Stimulated activated effector memory CD8-positive, alpha-beta T cell treated with anti-CD3 and anti-CD28 coated beads, Interleukin-12 subunit alpha, Interleukin-12 subunit beta, amount 100 ng/mL, for 72 hours (primary cell): ENCODE data around the gene CD53.
"Not testable (repeated sequence)": the region's sequence is repeated elsewhere in the genome, so short reads cannot be mapped to it uniquely, and the experiment has no call there.

Experiments
- ATAC-seq: fragments of 150-1000 bp; cut with Tn5 transposase; 2 replicates; pipeline ENCODE4 v1.10.0; 2021
- DNase-seq, 2 donors: peaks; one replicate each; pipeline ENCODE4 v3.0.0; 2021 to 2022; ENCODE audit warnings: low spot score in 2 of 2
- H3K27ac Mint-ChIP-seq: one replicate; pipeline ENCODE4 v1.8.0; 2022; ENCODE audit warnings: mild to moderate bottlenecking, mixed read lengths
- H3K36me3 Mint-ChIP-seq: one replicate; pipeline ENCODE4 v1.8.0; 2022; ENCODE audit warnings: mild to moderate bottlenecking, mixed read lengths
- H3K4me1 Mint-ChIP-seq: one replicate; pipeline ENCODE4 v1.8.0; 2022; ENCODE audit warnings: mixed read lengths
- H3K4me3 Mint-ChIP-seq: one replicate; pipeline ENCODE4 v1.8.0; 2022; ENCODE audit warnings: mild to moderate bottlenecking, mixed read lengths
- H3K9me3 Mint-ChIP-seq: one replicate; pipeline ENCODE4 v1.8.0; 2022; ENCODE audit warnings: mixed read lengths

The CD53 gene

DNA sequence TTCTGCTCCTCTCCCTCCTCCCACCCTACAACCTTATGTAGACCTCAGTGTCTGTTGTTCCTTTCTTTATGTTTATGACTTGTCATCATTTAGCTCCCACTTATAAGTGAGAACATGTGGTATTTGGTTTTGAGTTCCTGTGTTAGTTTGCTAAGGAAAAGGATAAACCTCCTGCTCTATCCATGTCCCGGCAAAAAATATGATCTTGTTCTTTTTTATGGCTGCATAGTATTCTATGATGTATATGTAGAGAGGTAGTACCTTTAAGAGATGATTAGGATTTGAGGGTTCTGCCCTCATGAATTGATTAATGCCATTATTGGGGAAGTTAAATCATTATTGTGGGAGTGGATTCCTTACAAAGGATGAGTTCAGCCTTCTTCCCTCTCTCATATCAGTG, 49.0 kb downstream of the CD53 start:
- Mint-ChIP-seq H3K36me3 (no peaks in the 10 kb centered on the region), H3K4me3 (no peak overlapping the region), H3K9me3 (no peaks in the 10 kb centered on the region), H3K4me1 (peaks cover 2% of the 10 kb centered on the region), H3K27ac (no peak overlapping the region)
- ATAC-seq (no peak), DNase-seq (no peak)

DNA sequence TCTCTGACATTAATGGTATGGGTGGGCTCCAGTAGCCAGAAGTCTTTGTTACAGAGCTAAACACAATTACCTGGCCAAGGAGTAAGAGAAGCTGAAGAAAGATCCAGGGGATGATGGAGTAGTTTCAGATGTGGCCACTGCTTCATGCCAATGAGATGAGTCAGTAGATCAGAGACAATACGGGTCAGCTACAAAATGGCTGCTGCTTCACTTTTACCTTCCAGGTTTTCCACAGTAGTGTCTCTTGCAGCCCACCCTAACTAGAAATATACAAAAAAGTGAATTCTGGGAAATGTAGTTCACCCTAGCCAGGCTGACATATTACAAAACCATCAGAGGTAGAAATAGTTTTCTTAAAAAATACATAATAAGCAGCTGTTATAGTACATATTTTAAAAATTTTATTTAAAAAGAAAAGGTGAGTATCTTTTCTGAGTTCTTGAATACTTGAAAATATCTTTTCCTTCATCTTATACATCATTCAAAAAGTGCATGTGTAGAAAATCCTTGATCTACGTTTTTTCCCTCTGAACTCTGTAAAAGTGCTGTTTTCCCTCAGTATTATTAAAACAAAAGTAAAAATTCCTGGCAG, 54.6 kb downstream of the CD53 start:
- H3K27ac Mint-ChIP-seq: no peak overlapping the region
- H3K36me3 Mint-ChIP-seq: no peaks in the 10 kb centered on the region
- H3K4me3 Mint-ChIP-seq: no peak overlapping the region
- ATAC-seq: no peak
- H3K4me1 Mint-ChIP-seq: no peaks in the 10 kb centered on the region
- no peak for DNase-seq
- peaks cover 3% of the 10 kb centered on the region for H3K9me3 Mint-ChIP-seq

DNA sequence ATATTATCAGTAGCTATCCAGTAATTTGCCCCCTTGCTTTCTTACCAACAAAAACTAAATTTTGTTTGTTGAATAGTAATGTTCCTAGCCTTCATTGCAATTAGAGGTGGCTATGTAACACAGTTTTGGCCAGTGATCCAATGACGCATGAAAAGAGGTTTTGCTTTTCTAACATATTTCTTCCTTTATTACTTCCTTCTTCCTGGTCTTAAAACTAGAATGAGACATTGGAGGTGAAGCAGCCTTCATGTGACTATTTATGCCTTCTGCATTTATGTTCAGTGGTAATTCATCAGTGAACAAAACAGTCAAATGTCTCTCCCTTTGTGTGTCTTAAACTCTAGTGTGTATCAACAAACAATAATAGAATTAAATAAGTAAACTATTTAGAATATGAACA, 55.2 kb downstream of the CD53 start:
- no peak for DNase-seq
- Mint-ChIP-seq H3K27ac (no peak overlapping the region), H3K4me1 (no peaks in the 10 kb centered on the region), H3K9me3 (peaks cover 3% of the 10 kb centered on the region), H3K36me3 (no peaks in the 10 kb centered on the region), H3K4me3 (no peak overlapping the region)
- ATAC-seq: no peak

DNA sequence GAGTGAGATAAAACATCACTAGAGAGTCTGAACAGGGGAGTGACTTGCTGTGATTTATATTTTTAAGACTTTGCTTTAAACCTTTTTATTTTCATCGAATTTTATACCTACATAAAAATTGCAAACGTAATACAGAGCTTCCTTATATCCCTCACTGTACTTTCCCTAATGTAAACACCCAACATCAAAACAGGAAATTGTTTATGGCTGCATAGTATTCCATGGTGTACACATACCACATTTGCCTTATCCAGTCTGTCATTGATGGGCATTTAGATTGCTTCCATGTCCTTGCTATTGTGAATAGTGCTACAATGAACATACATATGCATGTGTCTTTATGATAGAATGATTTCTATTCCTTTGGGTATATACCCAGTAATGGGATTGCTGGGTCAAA, 56.0 kb downstream of the CD53 start:
- DNase-seq (no peak), ATAC-seq (no peak)
- Mint-ChIP-seq H3K36me3 (no peaks in the 10 kb centered on the region), H3K4me3 (no peak overlapping the region), H3K27ac (no peak overlapping the region), H3K4me1 (no peaks in the 10 kb centered on the region), H3K9me3 (peaks cover 3% of the 10 kb centered on the region)

DNA sequence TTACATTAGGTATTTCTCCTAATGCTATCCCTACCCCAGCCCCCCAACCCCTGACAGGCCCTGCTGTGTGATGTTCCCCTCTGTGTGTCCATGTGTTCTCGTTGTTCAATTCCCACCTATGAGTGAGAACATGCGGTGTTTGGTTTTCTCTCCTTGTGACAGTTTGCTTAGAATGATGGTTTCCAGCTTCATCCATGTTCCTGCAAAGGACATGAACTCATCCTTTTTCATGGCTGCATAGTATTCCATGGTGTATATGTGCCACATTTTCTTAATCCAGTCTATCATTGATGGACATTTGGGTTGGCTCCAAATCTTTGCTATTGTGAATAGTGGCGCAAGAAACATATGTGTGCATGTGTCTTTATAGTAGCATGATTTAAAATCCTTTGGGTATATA, 58.1 kb downstream of the CD53 start:
- DNase-seq, H3K27ac Mint-ChIP-seq, H3K4me3 Mint-ChIP-seq, H3K36me3 Mint-ChIP-seq, H3K4me1 Mint-ChIP-seq, ATAC-seq: not testable (repeated sequence)
- peaks cover 14% of the 10 kb centered on the region for H3K9me3 Mint-ChIP-seq

DNA sequence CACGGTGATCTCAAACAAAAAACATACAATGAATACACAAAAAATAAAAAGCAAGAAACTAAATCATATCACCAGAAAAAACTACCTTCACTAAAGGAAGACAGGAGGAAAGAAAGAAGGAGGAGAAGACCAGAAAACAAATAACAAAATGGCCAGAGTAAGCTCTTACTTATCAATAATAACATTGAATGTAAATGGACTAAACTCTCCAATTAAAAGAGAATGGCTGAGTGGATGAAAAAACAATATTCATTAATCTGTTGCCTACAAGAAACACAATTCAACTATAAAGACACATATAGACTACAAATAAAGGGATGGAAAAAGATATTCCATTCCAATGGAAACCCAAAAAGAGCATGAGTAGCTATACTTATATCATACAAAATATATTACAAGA, 63.6 kb downstream of the CD53 start:
- Mint-ChIP-seq H3K36me3 (no peaks in the 10 kb centered on the region), H3K4me3 (no peak overlapping the region), H3K9me3 (peaks cover 20% of the 10 kb centered on the region), H3K4me1 (no peaks in the 10 kb centered on the region), H3K27ac (no peak overlapping the region)
- no peak for DNase-seq
- ATAC-seq: no peak

DNA sequence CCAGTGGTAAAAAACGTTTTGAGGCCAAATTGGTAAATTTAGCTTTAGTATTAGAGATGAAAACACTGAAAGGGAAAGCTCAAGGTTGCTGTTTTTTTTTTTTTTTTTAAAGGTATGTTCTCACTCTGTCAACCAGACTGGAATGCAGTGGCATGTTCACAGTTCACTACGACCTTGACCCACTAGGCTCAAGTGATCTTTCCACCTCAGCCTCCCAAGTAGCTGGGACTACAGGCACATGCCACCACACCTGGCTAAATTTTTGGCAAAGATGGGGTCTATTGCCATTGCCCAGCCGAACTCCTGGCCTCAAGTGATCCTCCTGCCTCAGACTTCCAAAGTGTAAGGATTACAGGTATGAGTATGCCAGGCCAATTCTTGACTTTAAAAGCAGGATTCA, 71.9 kb downstream of the CD53 start:
- Mint-ChIP-seq H3K4me3 (no peak overlapping the region), H3K36me3 (peaks cover 45% of the 10 kb centered on the region)
- DNase-seq: no peak

DNA sequence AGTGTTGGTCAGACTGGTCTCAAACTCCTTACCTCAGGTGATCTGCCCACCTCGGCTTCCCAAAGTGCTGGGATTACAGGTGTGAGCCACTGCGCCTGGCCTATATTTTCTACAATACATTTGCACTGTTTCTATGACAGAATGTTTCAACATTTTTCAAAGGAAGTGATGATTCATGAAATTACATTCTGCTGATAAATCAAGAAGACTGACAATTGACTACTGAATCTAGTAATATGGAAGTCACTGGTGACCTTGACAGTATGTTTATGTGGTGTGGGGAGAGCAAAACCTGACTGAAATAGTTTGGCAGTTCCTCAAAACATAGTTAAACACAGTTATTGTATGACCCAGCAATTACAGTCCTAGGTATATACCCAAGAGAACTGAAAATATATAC, 72.7 kb downstream of the CD53 start:
- Mint-ChIP-seq H3K4me1 (no peaks in the 10 kb centered on the region), H3K36me3 (peaks cover 53% of the 10 kb centered on the region), H3K27ac (no peak overlapping the region), H3K4me3 (no peak overlapping the region), H3K9me3 (no peaks in the 10 kb centered on the region)
- DNase-seq (no peak), ATAC-seq (no peak)

More for the DNA sequence above, 71.9 kb downstream of the CD53 start:
- ATAC-seq: no peak
- H3K27ac Mint-ChIP-seq: no peak overlapping the region
- no peaks in the 10 kb centered on the region for H3K9me3 Mint-ChIP-seq
- H3K4me1 Mint-ChIP-seq: no peaks in the 10 kb centered on the region

DNA sequence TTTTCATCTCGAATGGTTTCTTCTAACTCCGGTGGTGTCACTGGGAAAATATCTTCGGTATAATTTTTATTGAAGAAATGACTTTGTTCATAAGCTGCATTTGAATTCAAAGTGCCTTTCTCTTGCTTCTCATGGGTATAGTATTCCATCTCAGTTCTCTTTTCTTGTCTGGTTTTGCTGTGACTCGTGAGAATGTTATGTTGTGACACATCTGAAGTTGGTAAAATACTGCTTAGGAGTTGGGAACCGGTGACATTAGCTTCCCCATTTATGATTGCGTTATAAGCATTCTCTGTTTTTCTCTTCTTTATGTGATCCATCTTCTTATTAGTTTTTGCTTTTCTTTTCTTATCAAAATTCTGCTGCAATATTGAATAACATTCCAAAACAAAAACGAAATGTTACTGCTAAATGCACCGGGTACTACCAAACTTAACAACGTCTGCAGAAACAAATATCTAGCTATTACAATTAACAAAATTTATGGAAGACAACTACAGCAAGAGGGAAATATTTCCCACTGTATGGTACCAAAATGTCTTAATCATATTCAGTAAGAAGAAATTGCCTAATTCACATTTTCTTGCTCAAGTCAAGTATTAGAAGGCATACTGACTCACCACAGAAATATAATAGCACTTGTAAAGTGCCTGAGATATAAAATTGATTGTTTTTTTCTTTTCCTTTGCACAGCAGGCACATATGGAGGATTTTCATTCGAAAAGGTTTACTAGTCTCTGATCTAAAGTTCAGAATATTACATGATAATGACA, 75.3 kb downstream of the CD53 start:
- Mint-ChIP-seq H3K4me3 (no peak overlapping the region), H3K4me1 (no peaks in the 10 kb centered on the region), H3K27ac (no peak overlapping the region), H3K9me3 (peaks cover 3% of the 10 kb centered on the region), H3K36me3 (peaks cover 79% of the 10 kb centered on the region)
- ATAC-seq (no peak), DNase-seq (no peak)
